ENCODE results near the gene NUDT16.

Gene NUDT16
- 8.4 to 20.8 reads per million in 2 donors for total RNA-seq

DNA sequence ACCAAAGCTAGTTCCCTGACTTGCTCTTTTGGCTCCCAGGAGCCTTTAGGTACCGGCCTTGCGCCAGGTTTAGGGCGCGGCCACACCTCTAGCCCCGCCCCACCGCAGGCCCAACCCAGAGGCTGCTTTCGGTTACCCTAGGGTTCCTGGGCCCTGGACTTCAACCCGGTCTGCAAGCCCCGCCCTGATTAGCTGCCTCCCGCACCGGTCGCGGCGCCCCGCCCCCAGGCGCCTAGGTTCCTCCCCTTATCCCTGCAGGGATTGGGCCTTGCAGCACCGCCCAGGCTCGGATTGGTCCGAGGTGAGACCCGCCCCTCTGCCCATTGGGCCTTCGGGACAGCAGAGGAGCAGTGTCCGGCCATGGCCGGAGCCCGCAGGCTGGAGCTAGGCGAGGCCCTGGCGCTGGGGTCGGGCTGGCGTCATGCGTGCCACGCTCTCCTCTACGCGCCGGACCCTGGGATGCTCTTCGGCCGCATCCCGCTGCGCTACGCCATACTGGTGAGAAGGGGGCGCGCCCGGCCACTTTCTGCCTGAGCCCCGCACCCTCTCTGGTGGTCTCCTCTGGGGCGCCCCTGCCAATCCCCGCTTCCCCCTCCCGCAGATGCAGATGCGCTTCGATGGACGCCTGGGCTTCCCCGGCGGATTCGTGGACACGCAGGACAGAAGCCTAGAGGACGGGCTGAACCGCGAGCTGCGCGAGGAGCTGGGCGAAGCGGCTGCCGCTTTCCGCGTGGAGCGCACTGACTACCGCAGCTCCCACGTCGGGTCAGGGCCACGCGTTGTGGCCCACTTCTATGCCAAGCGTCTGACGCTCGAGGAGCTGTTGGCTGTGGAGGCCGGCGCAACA is at the start of gene NUDT16:
Gene NUDT16 (plus strand): TSS at position 330 of the 847 bp plus-strand sequence. CDS start 31 bp downstream, at position 361.
- peak; percentile 89 to 97 (median 93) for DNase-seq

DNA sequence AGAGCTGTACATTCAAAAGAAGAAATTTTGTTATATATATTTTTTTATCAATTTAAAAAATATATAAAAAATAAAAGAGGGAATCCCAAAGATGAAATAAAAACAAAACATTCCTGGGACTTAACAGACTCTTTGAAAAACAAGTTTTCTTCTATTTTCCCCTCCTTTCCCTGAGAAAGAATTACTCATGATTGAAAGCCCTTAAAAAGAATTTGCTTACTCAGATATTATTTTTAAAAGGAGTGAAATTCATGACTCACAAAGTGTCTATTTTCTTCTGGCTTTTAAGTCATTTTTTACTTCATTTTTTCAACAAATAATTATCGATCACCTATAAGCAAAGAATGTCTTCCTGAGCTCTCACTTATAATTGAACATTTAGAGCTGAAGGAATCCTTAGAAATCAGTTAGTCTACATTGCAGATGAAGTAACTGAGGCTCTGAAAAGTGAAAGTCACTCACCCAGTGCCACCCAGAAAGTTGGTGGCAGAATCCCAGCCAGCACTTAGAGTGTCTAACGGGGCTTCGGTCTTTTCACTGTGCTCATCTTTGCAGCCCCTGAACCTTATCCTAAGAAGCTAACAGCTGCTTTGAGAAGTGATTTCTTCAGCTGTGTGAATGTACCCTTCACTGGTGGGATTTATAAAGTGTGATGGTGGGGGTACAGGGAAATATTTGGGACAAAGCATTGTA is 42.5 kb upstream of the NUDT16 start:
- DNase-seq, result no peak

- DNase-seq, result no peak
These were observed 39.8 kb upstream of the NUDT16 start for GRCh38 chr3:131341761-131342160.

- no peak for DNase-seq
These were observed 32.7 kb upstream of the NUDT16 start for GRCh38 chr3:131348911-131349310.

GRCh38 chr3:131349454-131349853 is 32.1 kb upstream of the NUDT16 start:
- DNase-seq, result no peak

DNA sequence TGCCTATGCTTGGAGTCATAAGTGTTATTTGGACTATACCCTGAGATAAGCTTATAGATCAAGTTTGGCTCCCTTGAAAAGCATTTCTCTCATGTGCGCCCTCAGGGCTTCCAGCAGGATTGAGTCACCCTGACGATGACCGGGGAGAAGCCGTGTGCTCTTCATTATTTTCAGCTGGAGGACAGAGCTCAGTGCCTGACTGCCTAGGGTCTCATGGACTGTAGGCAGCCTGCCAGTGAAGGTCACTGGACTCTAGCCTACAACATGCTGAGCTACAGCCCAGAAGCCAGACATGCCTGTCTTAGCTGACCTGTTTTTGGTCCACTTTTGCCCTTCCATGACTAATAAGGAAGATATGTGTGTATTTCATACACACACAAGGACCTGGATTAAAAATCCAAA is 31.6 kb upstream of the NUDT16 start:
- no peak for DNase-seq

DNA sequence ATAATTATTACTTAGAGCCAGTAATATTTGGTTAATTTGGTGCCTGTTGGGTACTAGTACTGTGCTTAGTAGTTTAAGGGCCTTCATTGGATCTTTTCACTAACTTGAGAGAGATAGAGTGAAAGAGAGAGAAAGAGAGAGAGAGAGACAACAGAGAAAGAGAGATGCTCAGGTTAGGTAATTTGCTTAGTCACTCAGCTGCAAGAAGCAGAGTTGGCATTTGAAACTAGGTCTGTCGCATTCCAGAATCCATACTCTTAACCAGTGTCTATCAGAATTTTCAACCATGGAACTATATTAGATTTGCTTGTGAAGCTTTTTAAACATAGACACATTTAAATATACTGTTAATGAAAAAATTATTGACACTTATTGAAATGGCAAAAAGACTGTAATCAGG is 31.1 kb upstream of the NUDT16 start:
- DNase-seq, result no peak

GRCh38 chr3:131353016-131353877 is 28.3 kb upstream of the NUDT16 start:
- DNase-seq, result no peak

GRCh38 chr3:131353986-131354385 is 27.6 kb upstream of the NUDT16 start:
- DNase-seq, result no peak

DNA sequence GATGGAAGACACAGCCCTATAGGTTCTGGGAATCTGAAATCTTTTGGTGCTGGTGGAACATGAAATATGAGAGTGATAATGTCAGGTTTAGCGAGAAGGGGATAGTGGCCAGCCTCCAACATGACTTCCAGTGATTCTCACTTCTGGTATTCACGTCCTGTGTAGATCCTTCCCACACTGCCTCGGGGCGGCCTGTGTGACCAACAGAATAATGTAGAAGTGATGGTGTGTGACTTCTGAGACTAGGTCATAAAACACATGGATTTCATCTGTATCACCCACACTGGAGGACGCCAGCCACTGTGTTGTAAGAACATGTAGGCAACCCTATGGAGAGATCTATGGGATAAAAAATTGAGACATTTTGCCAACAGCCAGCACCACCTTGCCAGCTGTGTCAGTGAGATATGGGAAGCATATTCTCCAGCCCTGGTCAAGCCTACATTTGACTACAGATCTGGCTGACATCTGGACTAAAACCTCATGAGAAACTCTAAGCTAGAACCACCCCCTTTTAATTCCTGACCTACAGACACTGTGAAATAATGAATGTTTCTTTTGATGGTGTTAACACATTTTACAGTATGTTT is 25.5 kb upstream of the NUDT16 start:
- DNase-seq, result no peak

- no peak for DNase-seq
These were observed 24.3 kb upstream of the NUDT16 start for GRCh38 chr3:131357275-131357674.

GRCh38 chr3:131360191-131360755 is 21.3 kb upstream of the NUDT16 start:
- no peak for DNase-seq

DNA sequence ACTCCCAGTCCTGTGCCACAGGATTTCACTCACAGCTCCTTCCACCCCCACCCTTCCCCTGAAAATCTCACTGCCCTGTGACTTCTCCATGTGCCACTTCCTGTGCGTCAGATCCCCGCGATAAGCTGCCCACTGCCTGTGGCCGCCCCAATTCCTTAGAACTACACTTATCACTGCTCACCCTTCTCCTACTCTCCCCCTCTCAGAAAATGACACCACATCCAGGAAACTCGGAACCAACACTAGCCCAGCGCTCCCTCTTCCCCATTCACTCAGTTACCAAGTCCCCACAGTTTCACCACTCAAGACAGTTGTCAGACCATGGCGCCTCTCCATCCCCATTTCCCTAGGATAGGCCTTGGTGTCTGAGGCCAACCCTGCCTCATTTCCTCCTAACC is 20.5 kb upstream of the NUDT16 start:
- DNase-seq, result peak in 1 of 5 experiments; percentile 66

DNA sequence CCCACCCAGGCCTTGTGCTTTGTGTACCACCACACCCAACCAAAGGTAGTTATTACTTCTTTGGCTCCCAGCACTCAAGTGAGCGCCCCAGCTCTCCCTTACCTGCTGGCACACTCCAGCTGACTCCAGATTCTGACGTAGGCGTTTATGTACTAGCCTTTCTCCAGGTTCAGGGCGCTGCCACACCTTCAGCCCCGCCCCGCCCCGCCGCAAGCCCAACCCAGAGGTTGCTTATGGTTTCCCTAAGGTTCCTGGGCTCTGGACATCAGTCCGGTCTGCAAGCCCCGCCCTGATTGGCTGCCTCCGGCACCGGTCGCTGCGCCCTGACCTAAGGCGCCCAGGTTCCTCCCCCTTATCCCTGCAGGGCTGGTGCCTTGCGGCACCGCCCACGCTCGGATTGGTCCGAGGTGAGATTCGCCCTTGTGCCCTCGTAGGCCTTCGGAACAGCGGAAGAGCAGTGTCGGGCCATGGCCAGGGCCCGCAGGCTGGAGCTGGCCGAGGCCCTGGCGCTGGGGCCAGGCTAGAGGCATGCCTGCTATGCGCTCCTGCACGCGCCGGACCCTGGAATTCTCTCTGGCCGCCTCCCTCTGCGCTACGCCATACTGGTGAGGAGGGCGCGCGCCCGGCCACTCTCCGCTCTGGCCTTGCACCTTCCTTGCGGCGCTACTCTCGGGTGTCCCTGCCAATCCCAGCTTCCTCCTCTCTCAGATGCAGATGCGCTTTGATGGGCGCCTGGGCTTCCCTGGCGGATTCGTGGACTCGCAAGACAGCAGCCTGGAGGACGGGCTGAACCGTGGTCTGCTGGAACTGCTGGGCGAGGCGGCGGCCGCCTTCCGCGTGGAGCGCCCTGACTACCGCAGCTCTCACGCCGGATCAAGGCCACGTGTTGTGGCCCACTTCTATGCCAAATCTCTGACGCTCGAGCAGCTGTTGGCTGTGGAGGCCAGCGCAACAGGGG is 19.8 kb upstream of the NUDT16 start:
- DNase-seq, result peak in 1 of 5 experiments; percentile 41

- DNase-seq, result no peak
These were observed 18.3 kb upstream of the NUDT16 start for GRCh38 chr3:131363275-131363674.

- no peak for DNase-seq
These were observed 10.5 kb upstream of the NUDT16 start for GRCh38 chr3:131370935-131371687.

- no peak for DNase-seq
These were observed 9.9 kb upstream of the NUDT16 start for GRCh38 chr3:131371688-131372066.

- no peak for DNase-seq
These were observed 6.8 kb upstream of the NUDT16 start for GRCh38 chr3:131374741-131375140.

DNA sequence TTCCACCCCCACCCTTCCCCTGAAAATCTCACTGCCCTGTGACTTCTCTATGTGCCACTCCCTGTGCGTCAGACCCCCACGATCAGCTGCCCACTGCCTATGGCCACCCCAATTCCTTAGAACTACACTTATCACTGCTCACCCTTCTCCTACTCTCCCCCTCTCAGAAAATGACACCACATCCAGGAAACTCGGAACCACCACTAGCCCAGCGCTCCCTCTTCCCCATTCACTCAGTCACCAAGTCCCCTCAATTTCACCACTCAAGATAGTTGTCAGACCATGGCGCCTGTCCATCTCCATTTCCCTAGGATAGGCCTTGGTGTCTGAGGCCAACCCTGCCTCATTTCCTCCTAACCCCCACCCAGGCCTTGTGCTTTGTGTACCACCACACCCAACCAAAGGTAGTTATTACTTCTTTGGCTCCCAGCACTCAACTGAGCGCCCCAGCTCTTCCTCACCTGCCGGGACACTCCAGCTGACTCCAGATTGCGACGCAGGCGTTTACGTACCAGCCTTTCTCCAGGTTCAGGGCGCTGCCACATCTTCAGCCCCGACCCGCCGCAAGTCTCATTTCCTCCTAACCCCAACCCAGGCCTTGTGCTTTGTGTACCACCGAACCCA is 641 bp upstream of the NUDT16 start:
- peak in 1 of 5 experiments; percentile 1 for DNase-seq
